GM19372 (cell line): ENCODE results near the gene BICRA.
"Not testable (repeated sequence)": the region's sequence is repeated elsewhere in the genome, so short reads cannot be mapped to it uniquely, and the experiment has no call there.

Experiments used
- ATAC-seq: cut with Tn5 transposase; IDR thresholded peaks from one replicate; pipeline ENCODE4 v1.9.1; 2021; ENCODE audit warnings: mild to moderate bottlenecking, low read depth, moderate library complexity; ENCODE audit not compliant: unreplicated experiment

Gene BICRA

DNA sequence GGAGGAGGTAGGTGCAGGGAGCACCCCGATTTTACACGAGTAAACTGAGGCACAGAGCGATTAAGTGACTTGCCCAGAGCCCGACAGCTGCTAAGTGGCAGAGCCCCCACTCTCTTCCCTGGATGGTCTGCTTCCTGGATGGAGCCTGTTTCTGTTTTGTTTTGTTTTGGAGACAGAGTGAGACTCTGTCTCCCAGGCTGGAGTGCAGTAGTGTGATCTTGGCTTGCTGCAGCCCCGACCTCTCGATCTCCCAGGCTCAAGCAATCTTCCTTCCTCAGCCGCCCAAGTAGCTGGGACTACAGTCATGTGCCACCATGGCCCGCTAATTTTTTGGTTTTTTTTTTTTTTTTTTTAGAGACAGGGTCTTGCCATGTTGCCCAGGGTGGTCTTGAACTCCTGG, 17.3 kb downstream of the BICRA start:
- no peak for ATAC-seq

DNA sequence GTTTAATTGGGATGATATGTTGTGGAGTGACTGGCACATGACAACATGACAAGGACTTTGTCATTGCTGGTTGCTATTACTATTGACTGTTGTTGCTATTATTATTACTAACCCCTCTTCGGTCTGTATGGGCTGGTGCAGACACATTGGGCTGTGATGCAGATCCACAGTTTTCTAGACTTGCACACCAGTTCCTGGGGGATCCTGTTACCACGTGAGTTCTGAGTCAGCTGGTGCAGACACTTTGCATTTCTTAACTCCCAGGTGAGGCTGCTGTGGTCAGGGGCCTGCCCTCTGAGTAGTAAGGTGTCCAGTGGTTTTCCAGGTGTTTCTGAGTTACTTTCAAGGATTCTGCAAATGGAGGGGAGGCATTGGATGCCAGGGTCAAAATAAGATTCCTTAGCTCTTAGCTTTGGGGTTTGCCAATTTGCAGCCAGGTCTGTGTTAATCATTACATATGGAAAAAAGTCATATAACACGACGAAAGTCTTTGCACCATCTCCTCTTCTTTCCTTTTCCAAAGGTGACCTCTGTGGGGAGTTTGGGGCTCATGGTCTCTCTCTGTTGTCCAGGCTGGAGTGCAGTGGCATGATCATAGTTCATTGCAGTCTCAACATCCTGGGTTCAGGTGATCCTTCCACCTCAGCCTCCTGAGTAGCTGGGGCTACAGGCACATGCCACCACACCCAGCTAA, 19.3 kb downstream of the BICRA start:
- no peak for ATAC-seq

DNA sequence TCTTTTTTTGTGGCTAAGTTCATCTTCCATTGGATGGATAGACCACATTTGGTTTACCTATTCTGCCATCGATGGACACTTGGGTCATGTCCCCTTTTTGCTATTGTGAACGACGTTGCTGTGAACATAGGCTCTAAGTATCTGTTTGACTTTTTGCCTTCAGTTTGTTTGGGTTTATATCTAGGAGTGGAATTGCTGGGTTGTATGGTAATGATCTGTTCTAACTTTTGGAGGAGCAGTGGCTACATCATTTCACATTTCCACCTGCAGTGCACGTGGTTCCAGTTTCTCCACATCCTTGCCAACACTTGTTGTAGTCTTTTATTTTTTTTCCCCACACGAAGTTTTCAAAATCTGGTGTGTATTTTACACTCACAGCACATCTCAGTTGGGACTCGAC, 21.7 kb downstream of the BICRA start:
- no peak for ATAC-seq

DNA sequence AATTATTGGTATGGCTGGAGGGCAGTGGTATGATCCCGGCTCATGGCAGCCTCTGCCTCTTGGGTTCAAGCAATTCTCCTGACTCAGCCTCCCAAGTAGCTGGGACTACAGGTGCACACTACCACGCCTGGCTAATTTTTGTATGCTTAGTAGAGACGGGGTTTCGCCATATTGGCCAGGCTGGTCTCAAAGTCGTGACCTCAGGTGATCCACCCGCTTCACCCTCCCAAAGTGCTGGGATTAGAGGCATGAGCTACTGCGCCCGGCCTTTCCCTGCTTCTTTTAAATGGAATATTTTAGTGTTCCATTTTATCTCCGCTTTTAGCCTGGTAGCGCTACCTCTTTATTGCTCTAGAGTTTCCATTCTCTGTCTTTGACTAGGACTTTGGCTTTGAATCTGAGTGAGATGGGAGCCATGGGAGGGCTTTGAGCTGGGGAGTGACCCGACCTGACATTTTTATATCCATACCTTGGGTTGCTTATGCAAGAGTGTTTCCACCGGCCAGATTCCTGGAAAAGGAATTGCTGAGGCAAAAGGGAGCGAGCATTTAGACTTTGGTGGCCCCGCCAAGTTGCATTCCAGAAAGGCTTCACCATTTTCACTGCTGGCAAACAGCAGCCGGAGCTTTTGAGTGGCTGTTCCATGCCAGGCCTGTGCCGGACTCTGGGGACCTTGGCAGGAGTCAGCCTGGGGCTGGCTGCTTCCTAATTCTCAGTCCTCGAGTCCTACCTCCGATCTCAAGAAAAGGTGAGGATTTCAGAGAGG, 22.9 kb downstream of the BICRA start:
- no peak for ATAC-seq

DNA sequence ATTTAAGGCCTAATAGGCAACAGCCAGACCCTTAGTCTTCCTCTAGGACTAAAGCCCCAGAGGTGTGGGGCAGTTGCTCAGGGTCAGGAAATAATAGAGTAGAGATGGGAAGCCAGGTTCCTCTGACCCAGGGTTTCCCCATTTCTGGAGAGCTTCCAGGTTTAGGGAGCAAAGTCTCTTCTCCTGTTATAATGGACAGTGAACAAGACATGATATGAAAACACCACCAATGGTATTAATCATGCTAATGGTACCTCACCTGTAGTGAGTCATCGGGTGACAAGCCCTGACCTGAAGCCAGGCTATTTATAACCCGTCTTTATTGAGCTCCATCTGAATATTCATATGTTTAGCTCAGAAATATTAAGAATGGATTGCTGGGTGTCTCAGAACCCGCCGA, 24.6 kb downstream of the BICRA start:
- ATAC-seq, result no peak

DNA sequence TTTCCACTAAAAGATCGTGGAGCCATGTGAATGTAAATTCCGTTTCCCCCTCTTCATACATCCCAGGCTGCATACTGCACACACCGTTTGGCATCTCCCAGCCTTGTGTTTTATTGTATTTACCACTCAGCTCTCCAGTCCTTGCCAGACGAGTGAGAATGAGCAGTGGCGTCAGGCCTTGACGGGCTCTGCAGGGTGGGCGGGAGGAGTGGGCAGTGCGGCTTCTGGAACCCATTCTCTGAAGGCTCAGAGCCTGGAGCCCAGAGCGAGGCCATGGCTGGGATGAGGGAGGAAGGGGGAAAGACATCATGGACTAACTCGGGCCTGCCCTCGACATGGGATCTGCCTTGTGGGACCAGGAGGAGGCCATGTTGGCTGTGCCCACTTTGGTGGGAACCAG, 25.1 kb downstream of the BICRA start:
- ATAC-seq, result no peak

DNA sequence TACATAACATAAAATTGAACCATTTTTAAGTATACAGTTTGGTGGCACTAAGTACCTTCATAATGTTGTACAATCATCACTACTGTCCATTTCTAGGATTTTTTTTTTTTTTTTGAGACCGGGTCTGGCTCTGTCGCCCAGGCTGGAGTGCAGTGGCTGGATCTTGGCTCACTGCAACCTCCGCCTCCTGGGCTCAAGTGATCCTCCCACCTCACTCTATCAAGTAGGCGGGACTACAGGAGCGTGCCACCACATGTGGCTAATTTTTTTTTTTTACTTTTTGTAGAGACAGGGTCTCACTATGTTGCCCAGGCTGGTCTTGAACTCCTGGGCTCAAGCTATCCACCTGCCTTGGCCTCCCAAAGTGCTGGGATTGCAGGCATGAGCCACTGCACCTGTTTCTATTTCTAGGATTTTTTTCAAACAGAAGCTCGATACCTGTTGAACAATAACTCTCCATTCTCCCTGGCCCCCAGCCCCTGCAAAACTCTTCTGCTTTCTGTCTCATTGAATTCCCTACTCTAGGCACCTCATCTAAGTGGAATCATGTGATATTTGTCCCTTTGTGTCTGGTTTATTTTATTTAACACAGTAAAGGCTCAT, 26.3 kb downstream of the BICRA start:
- ATAC-seq, result not testable (repeated sequence)

DNA sequence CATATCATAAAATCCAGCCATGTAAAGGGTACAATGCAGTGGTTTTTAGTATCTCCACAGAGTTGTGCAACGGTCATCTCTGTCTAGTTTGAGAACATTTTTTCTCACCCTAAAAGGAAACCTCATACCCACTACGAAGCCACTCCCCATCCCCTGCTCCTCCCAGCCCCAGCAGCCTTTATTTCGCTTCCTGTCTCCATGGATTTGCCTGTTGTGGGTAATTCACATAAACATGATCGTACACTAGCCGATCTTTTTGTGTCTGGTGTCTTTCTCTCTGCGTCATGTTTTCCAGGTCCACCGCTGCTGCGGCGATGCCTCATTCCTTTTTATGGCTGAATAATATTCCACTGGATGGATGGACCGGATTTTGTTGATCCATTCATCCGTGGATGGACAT, 28.6 kb downstream of the BICRA start:
- ATAC-seq, result no peak

DNA sequence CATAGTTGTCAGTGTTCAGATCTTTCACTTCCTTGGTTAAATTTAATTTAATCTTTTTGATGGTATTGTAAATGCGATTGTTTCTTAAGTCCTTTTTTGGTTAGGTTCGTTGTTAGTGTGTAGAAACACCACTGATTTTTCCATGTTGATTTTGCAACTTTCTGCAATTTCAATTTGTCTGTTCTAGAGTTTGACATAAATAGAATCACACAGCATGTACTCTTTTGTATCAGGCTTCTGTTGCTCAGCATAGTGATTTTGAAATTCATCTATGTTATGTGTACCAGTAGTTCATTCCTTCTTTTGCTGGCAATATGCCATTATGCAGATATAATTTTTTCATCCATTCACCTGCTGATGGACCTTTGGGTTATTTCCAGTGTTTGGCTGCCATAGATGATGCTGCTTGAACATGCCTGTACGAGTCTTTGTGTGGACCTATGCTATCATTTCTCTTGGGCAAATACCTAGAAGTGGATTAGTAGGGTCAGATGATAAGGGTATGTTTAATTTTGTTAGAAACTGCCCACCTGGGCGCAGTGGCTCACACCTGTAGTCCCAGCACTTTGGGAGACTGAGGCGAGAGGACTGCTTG, 33.1 kb downstream of the BICRA start:
- ATAC-seq, result no peak

DNA sequence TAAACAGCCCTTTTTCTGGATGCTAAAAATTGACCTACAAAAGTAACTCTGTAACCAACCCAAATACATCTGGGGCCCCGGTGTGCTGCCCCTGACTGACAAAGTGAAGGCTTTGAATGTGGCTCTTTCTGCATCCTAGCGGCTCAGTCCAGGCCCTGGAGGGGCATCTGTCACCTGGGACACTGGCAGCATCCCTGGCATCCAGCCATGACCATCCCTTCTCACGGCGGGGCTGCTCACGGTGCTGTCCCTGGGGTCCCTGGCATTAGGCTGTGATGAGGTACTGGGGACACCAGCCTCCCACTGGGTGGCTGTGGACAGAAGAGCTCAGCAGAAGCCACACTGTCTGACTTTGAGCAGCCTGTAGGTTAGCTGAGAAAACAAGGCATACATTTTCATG, 34.3 kb downstream of the BICRA start:
- ATAC-seq, result no peak

DNA sequence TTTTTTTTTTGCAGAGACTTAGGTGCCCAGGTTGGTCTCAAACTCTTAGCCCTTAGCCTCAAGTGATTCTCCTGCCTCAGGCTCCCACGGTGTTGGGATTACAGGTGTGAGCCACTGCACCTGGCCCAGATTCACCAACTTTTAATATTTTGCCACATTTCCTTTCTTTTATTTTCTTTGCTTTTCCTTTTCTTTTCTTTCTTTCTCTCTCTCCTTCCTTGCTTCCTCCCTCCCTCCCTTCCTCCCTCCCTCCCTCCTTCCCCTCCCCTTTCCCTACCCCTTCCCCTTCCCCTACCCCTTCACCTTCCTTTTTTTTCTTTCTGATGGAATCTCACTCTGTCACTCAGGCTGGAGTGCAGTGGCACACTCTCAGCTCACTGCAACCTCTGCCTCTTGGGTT, 35.3 kb downstream of the BICRA start:
- ATAC-seq, result no peak

DNA sequence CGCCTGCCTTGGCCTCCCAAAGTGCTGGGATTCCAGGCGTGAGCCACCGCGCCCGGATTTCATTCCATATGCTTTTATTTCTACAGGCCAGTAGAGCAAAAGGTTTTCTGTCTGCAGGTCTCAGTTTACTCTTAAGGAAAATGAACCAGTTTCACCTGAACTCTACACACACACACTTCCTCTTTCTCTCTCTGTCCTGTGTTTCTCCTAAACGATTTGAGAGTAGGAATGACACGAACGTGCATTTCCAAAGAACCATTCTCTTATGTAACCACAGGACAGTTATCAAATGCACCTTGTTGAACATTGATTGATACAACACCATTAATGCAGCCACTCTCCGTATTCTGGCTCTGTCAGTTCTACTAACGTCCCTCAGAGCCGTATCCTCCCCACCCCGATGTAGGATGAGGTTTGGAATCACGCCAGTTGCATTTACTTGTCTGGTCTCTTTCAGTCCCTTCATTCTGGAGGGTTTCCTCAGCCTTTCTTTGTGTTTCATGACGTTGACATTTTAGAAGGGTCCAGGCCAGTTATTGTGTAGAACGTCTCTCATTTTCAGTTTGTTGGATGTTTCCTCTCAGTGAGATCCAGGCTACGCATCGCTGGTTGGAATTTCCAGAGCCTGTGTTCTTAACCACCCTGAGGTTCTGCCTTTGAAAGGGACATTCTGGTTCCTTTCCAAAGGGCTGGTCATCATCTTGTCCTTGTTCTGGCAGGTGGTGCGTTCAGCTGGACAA, 36.0 kb downstream of the BICRA start:
- ATAC-seq, result no peak

DNA sequence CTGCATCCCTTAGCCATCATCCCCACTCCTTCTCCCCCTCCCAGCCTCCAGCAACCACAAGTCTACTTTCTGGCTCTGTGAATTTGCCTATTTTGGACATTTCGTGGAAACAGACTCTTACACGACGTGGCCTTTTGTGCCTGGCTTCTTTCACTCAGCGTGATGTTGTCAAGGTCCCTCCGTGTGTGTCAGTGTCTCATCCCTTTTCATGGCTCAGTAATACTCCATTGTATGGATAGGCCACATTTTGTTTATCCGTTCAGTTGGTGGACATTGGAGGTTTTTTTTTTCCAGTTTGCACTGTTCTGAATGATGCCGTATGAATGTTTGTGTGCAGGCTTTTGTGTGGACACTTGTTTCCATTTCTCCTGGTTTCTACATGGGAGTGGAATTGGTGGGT, 38.0 kb downstream of the BICRA start:
- ATAC-seq, result no peak

DNA sequence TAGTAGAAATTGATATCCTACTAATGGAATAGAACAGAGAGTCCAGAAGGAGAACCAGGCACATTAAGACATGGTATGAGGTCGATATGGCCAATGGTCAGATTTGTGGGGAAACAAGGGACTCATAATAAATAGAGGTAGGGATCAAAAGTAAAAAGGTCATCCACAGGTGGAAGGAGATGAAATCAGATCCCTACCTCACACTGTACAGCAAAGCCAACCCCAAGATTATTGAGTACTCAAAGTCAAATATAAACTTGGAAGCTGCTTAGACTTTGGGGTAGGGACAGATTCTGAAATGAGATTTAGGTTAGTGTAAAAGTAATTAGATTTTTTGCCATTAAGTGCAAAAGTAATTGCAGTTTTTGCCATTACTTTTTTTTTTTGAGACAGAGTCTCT, 40.7 kb downstream of the BICRA start:
- ATAC-seq, result no peak

DNA sequence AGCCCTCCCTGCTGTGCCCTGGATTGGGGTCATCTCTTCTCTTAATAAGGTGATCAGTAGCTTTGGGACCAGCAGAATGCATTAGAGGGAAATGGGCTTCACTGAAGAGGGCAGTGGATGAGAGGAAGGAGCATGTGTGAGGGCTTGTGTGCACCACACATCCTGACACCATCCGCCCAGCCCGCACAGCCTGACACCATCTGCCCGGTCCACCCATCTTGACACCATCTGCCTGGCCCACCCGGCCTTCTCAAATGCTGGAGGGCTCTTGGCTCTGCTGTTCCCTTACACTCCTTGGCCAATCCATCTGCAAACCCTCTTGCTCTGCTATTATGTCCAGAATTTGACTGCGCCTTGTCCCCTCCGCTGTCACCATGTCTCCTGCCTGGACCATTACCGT, 41.8 kb downstream of the BICRA start:
- no peak for ATAC-seq

DNA sequence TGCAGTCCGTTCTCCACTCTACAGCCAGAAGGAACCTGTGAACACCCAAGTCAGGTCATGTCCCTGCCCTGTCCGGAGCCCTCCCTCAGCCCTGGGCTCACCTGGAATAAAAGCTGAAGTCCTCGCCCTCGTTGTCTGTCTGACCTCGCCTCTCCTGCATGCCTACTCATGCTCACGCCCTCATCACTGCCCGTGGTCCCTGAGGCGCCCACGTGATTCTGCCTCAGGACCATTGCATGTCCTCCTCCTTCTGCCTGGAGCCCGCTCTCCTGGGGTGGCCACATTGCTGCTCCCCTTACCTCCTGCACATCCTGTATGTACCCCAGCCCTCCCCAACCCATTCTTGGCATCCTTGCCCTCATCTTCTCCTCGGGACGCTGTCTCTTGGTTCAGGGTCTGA, 42.2 kb downstream of the BICRA start:
- ATAC-seq, result no peak

DNA sequence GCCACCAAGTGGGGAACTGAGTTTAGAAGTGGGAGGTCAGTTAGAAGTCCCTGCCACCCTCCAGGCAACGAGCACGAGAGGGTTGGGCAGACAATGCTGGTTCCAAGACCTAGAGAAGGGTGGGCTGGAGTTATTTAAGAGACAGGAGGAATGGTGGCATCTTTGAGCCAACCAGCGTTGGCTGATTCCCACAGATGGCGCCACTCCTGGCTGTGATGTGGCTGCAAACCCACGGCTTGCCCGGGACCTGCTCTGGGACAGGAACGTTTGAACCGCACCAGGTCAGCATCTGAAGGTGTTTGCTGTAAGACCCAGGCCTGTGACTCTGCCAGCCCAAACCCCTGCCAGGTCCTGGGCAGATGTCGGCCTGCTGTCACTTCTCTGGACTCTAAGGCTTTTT, 42.8 kb downstream of the BICRA start:
- ATAC-seq, result no peak

DNA sequence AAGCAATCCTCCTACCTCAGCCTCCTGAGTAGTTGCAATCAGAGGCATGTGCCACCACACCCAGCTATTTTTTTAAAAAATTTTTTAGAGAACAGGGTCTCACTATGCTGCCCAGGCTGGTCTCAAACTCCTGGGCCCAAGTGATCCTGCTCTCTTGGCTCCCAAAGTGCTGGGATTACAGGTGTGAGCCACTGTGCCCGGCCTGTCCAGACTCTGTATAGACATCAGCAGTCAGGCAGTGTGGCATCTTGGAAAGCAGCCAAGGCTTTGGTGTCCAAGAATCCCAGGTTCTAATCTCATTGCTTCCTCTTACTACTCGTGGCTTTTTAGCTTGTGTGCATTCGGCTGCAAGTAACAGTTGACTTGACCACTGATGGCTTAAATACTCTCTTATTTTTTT, 43.4 kb downstream of the BICRA start:
- no peak for ATAC-seq

DNA sequence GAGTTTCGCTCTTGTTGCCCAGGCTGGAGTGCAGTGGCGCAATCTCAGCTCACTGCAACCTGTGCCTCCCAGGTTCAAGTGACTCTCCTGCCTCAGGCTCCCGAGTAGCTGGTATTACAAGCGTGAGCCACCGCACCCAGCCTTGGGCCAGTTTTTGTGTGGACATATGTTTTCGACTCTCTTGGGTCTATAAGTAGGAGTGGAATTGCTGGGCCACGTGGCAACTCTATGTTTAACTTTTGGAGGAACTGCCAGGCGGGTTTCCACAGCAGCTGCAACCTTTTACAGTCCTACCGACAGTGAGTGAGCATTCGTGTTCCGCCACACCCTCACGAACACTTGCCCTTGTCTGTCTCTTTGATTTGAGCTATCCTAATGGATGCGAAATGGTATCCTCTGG, 44.9 kb downstream of the BICRA start:
- ATAC-seq, result no peak

DNA sequence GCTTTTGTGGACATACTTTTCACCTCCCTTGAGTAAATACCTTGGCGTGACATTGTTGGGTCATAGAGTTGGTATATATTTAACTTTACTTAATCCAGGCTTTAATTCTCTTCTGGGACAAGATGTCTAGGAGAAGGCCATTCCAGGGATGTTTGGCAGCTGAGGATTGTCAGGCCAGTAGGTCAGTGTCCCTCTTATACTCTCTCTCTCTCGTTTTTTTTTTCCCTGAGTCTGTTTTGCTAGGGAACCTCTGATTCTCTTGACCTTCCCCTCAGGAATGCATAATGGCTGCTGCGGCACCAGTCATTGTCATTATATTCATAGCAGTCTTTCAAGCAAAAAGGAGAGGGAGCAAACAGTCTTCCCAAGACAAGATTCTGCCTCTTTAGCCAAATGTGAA, 48.8 kb downstream of the BICRA start:
- no peak for ATAC-seq
